AG04449 (cell line): ENCODE data around the gene SKI.
A peak's percentile ranks its signal among the peaks of the same experiment; 100 is the strongest.

ENCODE experiments used
- CTCF ChIA-PET: fragments of 350-600 bp; formaldehyde crosslinking; extraction: SDS; loops from one replicate; lab custom pipeline; 2021; ENCODE audit warnings: antibody characterized with exemption; lab: Yijun Ruan, JAX
- POLR2A ChIA-PET: fragments of 400-600, 350-600 bp; formaldehyde crosslinking; extraction: SDS; loops from one replicate; lab custom pipeline; 2020; ENCODE audit warnings: antibody characterized with exemption, inconsistent platforms; lab: Yijun Ruan, JAX
- DNase-seq: peaks from one replicate; pipeline ENCODE4 v3.0.0-alpha.2; 2010; ENCODE audit warnings: low read depth, low spot score
- H3K4me3 ChIP-seq: 2 replicates; pipeline ENCODE4 v1.5.1; 2011; ENCODE audit warnings: low read depth, mild to moderate bottlenecking, control low read depth, low read length
- TF ChIP-seq, protein P1 (sequence below): IDR thresholded peaks from one replicate; pipeline ENCODE4 v1.5.1; 2011; ENCODE audit warnings: mild to moderate bottlenecking, moderate library complexity, low read length, control low read depth, inconsistent platforms; ENCODE audit not compliant: insufficient read depth; ENCODE audit errors: missing control alignments

SKI gene

DNA sequence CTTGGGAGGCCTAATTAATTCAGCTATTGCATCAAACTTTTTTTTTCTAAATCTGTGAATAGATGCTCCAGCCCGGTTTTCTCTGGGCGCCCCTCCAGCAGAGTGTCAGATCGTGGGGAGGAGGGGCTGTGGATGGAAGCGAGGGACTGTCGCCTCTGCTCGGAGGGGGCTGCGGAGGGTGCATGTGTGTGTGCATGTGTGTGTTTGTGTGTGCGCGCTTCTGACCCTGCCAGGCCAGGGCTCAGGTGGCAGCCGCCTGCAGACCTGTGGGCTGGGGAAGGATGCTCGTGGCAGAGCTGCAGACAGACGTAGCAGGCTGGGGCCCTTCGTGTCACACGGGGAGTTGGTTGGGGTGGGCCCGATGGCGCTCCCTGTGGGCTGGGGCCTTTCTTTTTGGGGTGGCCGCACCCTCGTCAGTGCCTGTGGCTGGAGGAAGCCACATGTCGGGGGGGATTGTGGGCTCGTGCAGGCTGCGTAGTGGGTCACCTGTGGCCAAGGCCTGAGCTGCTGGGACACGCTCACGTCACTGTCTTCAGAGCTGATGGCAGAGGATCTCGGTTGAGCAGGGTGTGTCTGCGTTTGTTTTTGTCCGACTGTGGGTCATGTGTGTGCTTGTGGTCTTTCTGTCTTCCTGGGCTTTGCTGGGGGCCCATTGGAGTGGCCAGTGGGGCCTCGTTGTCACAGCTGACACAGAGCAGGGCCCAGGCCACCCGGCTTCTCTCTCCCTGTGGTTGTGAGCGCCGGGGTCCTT lies 2.8 kb downstream of the SKI start:
- H3K4me3 ChIP-seq = peak overlapping the region; percentile 83
- ChIA-PET POLR2A (interaction anchor here (0.9 to 1.3 kb wide), 2 partner anchors 19 to 160 kb away, joined by 3 to 4 read pairs; partner anchors contain the start of genes MORN1 and RER1), CTCF (interaction anchor here (0.9 to 6.8 kb wide), 8 partner anchors 35 to 156 kb away, joined by 3 to 52 read pairs (median 5); partner anchors contain the start of gene FAAP20)
- no peak for DNase-seq
- TF ChIP-seq, protein P1, sequence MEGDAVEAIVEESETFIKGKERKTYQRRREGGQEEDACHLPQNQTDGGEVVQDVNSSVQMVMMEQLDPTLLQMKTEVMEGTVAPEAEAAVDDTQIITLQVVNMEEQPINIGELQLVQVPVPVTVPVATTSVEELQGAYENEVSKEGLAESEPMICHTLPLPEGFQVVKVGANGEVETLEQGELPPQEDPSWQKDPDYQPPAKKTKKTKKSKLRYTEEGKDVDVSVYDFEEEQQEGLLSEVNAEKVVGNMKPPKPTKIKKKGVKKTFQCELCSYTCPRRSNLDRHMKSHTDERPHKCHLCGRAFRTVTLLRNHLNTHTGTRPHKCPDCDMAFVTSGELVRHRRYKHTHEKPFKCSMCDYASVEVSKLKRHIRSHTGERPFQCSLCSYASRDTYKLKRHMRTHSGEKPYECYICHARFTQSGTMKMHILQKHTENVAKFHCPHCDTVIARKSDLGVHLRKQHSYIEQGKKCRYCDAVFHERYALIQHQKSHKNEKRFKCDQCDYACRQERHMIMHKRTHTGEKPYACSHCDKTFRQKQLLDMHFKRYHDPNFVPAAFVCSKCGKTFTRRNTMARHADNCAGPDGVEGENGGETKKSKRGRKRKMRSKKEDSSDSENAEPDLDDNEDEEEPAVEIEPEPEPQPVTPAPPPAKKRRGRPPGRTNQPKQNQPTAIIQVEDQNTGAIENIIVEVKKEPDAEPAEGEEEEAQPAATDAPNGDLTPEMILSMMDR = no peak

DNA sequence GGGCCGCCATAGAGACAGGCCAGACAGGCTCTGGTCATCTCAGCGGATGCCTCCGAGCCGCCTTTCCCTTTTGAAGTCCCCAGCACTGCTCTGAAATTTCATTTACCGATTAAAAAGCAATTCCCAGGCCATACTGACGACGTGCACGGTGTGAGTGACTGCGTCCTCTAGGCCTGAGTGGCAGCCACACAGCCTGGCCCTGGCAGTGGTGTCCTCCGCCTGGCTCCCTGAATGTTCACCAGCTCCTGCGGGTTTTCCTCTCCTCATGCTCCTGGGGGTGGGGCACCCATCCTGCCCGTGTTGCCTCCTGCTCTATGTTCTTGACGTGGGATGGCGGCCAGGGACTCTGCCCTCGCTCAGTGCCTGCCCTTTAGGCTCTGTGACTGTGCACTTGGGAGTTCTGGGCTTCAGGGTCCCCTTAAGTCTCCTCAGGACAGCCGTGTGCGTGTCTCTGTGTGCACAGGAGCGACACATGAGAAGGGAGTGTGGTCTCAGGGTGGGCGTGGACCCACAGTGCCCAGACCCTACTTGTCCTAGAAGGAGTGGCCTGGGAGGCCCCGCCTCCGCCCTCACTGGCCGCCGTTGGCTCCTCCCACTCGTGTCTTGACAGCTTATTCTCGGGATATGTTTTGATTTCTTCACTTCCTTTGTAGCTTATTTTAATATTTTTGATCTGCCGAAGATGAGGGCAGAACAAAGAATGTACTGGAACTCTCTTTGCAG lies 3.6 kb downstream of the SKI start:
- no peak for DNase-seq
- POLR2A ChIA-PET = interaction anchor here (0.6 to 1.1 kb wide), 5 partner anchors 19 to 150 kb away, joined by 3 to 6 read pairs (median 3); no protein-coding TSS in a partner anchor
- peak overlapping the region; percentile 83 for H3K4me3 ChIP-seq
- CTCF ChIA-PET = interaction anchor here (1.0 to 6.8 kb wide), 9 partner anchors 18 to 155 kb away, joined by 3 to 52 read pairs (median 5); partner anchors contain the start of gene FAAP20
- TF ChIP-seq, protein P1 = no peak

DNA sequence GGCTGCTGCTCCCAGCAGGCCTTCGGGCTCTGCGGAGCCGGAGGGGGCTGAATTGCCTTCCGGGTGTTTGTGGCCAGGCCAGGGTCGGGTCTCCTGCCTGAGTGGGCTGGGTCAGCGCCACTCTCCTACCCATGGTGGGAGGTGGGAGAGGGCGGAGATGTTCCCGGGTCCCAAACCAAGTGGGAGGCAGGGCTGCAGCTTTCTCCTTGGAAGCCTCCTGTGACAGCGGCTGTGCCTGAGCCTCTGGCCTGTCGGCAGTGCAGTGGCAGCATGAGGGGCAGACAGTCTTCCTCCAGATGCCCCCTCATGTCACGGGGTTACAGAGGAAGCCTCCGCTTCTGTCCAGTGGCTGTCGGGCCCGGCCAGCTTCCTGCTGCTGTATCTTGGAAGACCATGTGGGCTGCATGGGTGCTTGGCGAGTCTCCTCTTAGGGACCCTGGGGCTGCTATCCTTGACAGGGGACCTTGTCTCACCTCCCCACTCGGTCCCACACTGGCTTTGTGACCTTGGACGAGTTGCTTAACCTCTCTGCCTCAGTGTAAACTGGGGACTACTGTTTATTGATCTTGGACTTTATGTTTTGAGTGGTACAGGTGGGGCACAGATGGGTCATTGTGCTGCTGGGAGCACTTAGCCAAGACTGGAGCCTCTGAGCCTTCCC lies 4.3 kb downstream of the SKI start:
- DNase-seq = no peak
- POLR2A ChIA-PET = interaction anchor here (0.9 to 1.1 kb wide), 4 partner anchors 20 to 149 kb away, joined by 3 to 6 read pairs (median 3); no protein-coding TSS in a partner anchor
- CTCF ChIA-PET = interaction anchor here (1.0 to 6.8 kb wide), 8 partner anchors 18 to 154 kb away, joined by 3 to 52 read pairs (median 5); partner anchors contain the start of gene FAAP20
- H3K4me3 ChIP-seq = peak overlapping the region; percentile 83
- TF ChIP-seq, protein P1 = no peak

DNA sequence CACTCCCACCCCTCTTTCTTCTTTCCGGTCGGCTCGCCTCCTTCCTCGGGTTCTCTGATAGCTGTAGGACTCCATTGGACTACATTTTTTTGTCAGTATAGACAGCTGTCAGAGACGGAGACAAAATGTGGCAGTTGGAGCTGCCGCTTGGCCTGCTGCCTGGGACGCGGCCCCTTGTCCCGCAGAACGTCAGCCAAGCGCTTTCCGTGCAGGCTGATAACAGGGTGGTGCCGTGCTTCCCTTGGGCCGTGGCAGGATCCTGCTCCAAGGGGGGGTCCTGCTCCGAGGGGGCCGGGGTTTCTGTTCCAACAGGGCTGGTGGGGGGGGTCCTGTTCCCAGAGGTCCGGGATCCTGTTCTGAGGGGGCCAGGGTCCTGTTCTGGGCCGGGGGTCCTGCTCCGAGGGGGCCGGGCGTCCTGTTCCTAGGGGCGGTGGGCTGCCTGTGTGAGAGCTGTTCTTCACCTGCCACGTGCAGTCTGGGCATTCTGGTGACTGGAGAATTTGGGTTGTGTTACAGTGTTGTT lies 4.9 kb downstream of the SKI start:
- TF ChIP-seq, protein P1 = no peak
- ChIA-PET CTCF (interaction anchor here (0.6 to 6.8 kb wide), 4 partner anchors 37 to 148 kb away, joined by 3 to 52 read pairs (median 34); partner anchors contain the start of gene FAAP20), POLR2A (no interaction called here)
- H3K4me3 ChIP-seq = peak overlapping the region; percentile 83
- DNase-seq = no peak

DNA sequence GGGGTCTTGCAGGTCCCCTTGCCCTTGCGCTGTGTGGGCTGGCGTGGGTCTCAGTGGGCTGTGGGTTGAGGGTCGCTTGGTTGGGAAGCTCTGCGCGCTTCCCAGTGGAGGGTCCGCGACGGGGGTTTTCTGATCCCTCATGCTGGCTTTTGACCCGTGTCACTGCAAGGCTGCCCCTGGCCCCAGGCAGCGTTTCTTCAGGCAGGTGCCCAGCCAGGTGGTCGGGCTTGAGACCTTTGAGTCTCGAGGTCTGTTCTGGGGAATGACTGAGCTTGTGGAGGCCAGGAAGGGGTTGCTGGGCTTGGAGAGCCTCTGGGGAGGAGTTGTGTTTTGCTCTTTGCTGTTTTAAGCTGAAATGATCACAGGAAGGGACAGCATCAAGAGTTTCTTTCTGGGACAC lies 5.3 kb downstream of the SKI start:
- DNase-seq = no peak
- TF ChIP-seq, protein P1 = no peak
- peak overlapping the region; percentile 83 for H3K4me3 ChIP-seq
- CTCF ChIA-PET = interaction anchor here (0.6 to 6.8 kb wide), 8 partner anchors 9 to 156 kb away, joined by 3 to 41 read pairs (median 4); partner anchors contain the start of gene FAAP20
- POLR2A ChIA-PET = interaction anchor here (0.8 to 1.5 kb wide), 2 partner anchors 26 to 28 kb away, joined by 3 read pairs; no protein-coding TSS in a partner anchor
